SJSA1 (cell line): ENCODE measurements around the gene NOL8. TPM values are rescaled to one million over a fixed set of nuclear protein-coding genes. Genes with fewer than 3 reads are reported as not detected.
A peak's percentile ranks its signal among the peaks of the same experiment; 100 is the strongest.

ENCODE experiments used
- DNase-seq, 2 experiments: peaks; one replicate each; pipeline ENCODE4 v3.0.0-alpha.2; 2015 to 2020; ENCODE audit warnings: low spot score in 2 of 2, low read depth in 1 of 2
- H3K27ac ChIP-seq: fragments of 250-450 bp; sonication (Bioruptor Pico); 2 replicates; pipeline ENCODE4 v1.5.1; 2020; ENCODE audit warnings: mild to moderate bottlenecking, moderate library complexity
- H3K27me3 ChIP-seq: fragments of 250-450 bp; sonication (Bioruptor Pico); replicated peaks from 2 replicates; pipeline ENCODE4 v1.5.1; 2020; ENCODE audit warnings: mild to moderate bottlenecking, moderate library complexity
- H3K36me3 ChIP-seq: fragments of 250-450 bp; sonication (Bioruptor Pico); 2 replicates; pipeline ENCODE4 v1.5.1; 2020; ENCODE audit warnings: mild to moderate bottlenecking
- H3K4me1 ChIP-seq: fragments of 250-450 bp; sonication (Bioruptor Pico); replicated peaks from 2 replicates; pipeline ENCODE4 v1.6.1; 2021; ENCODE audit warnings: mild to moderate bottlenecking
- H3K4me3 ChIP-seq: fragments of 250-450 bp; sonication (Bioruptor Pico); 2 replicates; pipeline ENCODE4 v1.5.1; 2020; ENCODE audit warnings: mild to moderate bottlenecking
- H3K9me3 ChIP-seq: fragments of 250-450 bp; sonication (Bioruptor Pico); replicated peaks from 2 replicates; pipeline ENCODE4 v1.5.1; 2020; ENCODE audit warnings: mild to moderate bottlenecking
- total RNA-seq: library from RNA; depleted of rRNA; stranded (reverse); fragments of >200 nt; shearing (Covaris generic); gene quantifications from 2 replicates; pipeline ENCODE4 v1.2.3, GENCODE V29; 2014

Gene NOL8
- total RNA-seq, 1 experiment from 2014 or later = 16.3 TPM

- H3K36me3 ChIP-seq = peaks cover 55% of the 10 kb centered on the region
- no peak for DNase-seq
- H3K27ac ChIP-seq = no peak overlapping the region
- no peaks in the 10 kb centered on the region for H3K27me3 ChIP-seq
- peaks cover 7% of the 10 kb centered on the region for H3K4me1 ChIP-seq
- H3K9me3 ChIP-seq = no peaks in the 10 kb centered on the region
- H3K4me3 ChIP-seq = no peak overlapping the region
These were observed 27.5 kb downstream of the NOL8 start for GRCh38 chr9:92297611-92298010.

- H3K4me3 ChIP-seq = no peak overlapping the region
- peaks cover 42% of the 10 kb centered on the region for H3K36me3 ChIP-seq
- no peaks in the 10 kb centered on the region for H3K9me3 ChIP-seq
- peaks cover 7% of the 10 kb centered on the region for H3K4me1 ChIP-seq
- H3K27ac ChIP-seq = no peak overlapping the region
- no peaks in the 10 kb centered on the region for H3K27me3 ChIP-seq
- no peak for DNase-seq
These were observed 29.3 kb downstream of the NOL8 start for GRCh38 chr9:92295827-92296258.

GRCh38 chr9:92295240-92295790 lies 29.8 kb downstream of the NOL8 start:
- H3K27ac ChIP-seq = no peak overlapping the region

GRCh38 chr9:92294297-92294676 lies 30.9 kb downstream of the NOL8 start:
- no peak for DNase-seq
- H3K27ac ChIP-seq = peak overlapping the region; percentile 81
- H3K36me3 ChIP-seq = peaks cover 37% of the 10 kb centered on the region
- no peaks in the 10 kb centered on the region for H3K27me3 ChIP-seq
- H3K4me1 ChIP-seq = peaks cover 7% of the 10 kb centered on the region
- peak overlapping the region; percentile 60 for H3K4me3 ChIP-seq
- no peaks in the 10 kb centered on the region for H3K9me3 ChIP-seq

More at GRCh38 chr9:92295240-92295790, 29.8 kb downstream of the NOL8 start:
- Histone ChIP-seq H3K4me1 (peaks cover 7% of the 10 kb centered on the region), H3K9me3 (no peaks in the 10 kb centered on the region), H3K27me3 (no peaks in the 10 kb centered on the region), H3K4me3 (no peak overlapping the region), H3K36me3 (peaks cover 37% of the 10 kb centered on the region)
- no peak for DNase-seq

- peak within 1 kb of the TSS; percentile 81 for H3K27ac ChIP-seq
- peaks cover 7% of the 10 kb centered on the region for H3K4me1 ChIP-seq
- peak; percentile 92 to 96 for DNase-seq
- peak within 1 kb of the TSS; percentile 60 for H3K4me3 ChIP-seq
- no peaks in the 10 kb centered on the region for H3K9me3 ChIP-seq
- no peaks in the 10 kb centered on the region for H3K27me3 ChIP-seq
- peaks cover 37% of the 10 kb centered on the region for H3K36me3 ChIP-seq
These were observed 31.5 kb downstream of the NOL8 start, which contains the start of gene IARS1 for GRCh38 chr9:92293452-92294296. IARS1 (minus strand) TSS chr9:92293697; CDS start chr9:92289419, 4,278 bp downstream.

GRCh38 chr9:92293075-92293354 lies 32.1 kb downstream of the NOL8 start:
- DNase-seq = no peak
- H3K27me3 ChIP-seq = no peaks in the 10 kb centered on the region
- H3K9me3 ChIP-seq = no peaks in the 10 kb centered on the region
- H3K4me3 ChIP-seq = peak overlapping the region; percentile 60
- peaks cover 7% of the 10 kb centered on the region for H3K4me1 ChIP-seq
- peaks cover 37% of the 10 kb centered on the region for H3K36me3 ChIP-seq
- H3K27ac ChIP-seq = peak overlapping the region; percentile 81

GRCh38 chr9:92292338-92293074 lies 32.6 kb downstream of the NOL8 start:
- no peak for DNase-seq
- Histone ChIP-seq H3K36me3 (peaks cover 37% of the 10 kb centered on the region), H3K27ac (peak overlapping the region; percentile 81)

GRCh38 chr9:92291577-92291976 lies 33.6 kb downstream of the NOL8 start:
- Histone ChIP-seq H3K9me3 (no peaks in the 10 kb centered on the region), H3K4me1 (peaks cover 7% of the 10 kb centered on the region), H3K4me3 (no peak overlapping the region), H3K27me3 (no peaks in the 10 kb centered on the region), H3K36me3 (peaks cover 39% of the 10 kb centered on the region), H3K27ac (no peak overlapping the region)
- no peak for DNase-seq

More at GRCh38 chr9:92292338-92293074, 32.6 kb downstream of the NOL8 start:
- H3K27me3 ChIP-seq = no peaks in the 10 kb centered on the region
- H3K4me1 ChIP-seq = peaks cover 7% of the 10 kb centered on the region
- peak overlapping the region; percentile 60 for H3K4me3 ChIP-seq
- H3K9me3 ChIP-seq = no peaks in the 10 kb centered on the region

GRCh38 chr9:92290785-92291429 lies 34.2 kb downstream of the NOL8 start:
- H3K36me3 ChIP-seq = peaks cover 45% of the 10 kb centered on the region
- H3K9me3 ChIP-seq = no peaks in the 10 kb centered on the region
- H3K27me3 ChIP-seq = no peaks in the 10 kb centered on the region
- H3K27ac ChIP-seq = no peak overlapping the region
- peaks cover 7% of the 10 kb centered on the region for H3K4me1 ChIP-seq
- no peak for DNase-seq
- H3K4me3 ChIP-seq = no peak overlapping the region

GRCh38 chr9:92289708-92290390 lies 35.3 kb downstream of the NOL8 start:
- H3K4me3 ChIP-seq = no peak overlapping the region
- peaks cover 7% of the 10 kb centered on the region for H3K4me1 ChIP-seq
- H3K27ac ChIP-seq = no peak overlapping the region
- H3K9me3 ChIP-seq = no peaks in the 10 kb centered on the region
- no peak for DNase-seq
- peaks cover 56% of the 10 kb centered on the region for H3K36me3 ChIP-seq
- no peaks in the 10 kb centered on the region for H3K27me3 ChIP-seq

GRCh38 chr9:92279302-92279701 lies 45.8 kb downstream of the NOL8 start:
- no peaks in the 10 kb centered on the region for H3K27me3 ChIP-seq
- peaks cover 95% of the 10 kb centered on the region for H3K36me3 ChIP-seq
- H3K27ac ChIP-seq = no peak overlapping the region
- H3K4me3 ChIP-seq = no peak overlapping the region
- no peaks in the 10 kb centered on the region; the same call in 1 of the 2 replicates for H3K4me1 ChIP-seq
- H3K9me3 ChIP-seq = no peaks in the 10 kb centered on the region
- no peak for DNase-seq

- Histone ChIP-seq H3K4me3 (no peak overlapping the region), H3K9me3 (no peaks in the 10 kb centered on the region), H3K27ac (0 out of 2 replicates have a peak overlapping the region, but pooled peaks have one; percentile 2), H3K4me1 (no peaks in the 10 kb centered on the region; the same call in 1 of the 2 replicates), H3K27me3 (no peaks in the 10 kb centered on the region), H3K36me3 (peaks cover 95% of the 10 kb centered on the region)
- no peak for DNase-seq
These were observed 47.0 kb downstream of the NOL8 start for GRCh38 chr9:92278110-92278509.
